NOMO-1 (cell line): Measurements from ENCODE around the gene ADAMTS20.
A peak's percentile ranks its signal among the peaks of the same experiment; 100 is the strongest.

Experiments
- DNase-seq, 2 experiments: peaks; one replicate each; lab custom pipeline; 2025; ENCODE audit not compliant: unreplicated experiment in 2 of 2; lab: John Stamatoyannopoulos, UW

Gene ADAMTS20

DNA sequence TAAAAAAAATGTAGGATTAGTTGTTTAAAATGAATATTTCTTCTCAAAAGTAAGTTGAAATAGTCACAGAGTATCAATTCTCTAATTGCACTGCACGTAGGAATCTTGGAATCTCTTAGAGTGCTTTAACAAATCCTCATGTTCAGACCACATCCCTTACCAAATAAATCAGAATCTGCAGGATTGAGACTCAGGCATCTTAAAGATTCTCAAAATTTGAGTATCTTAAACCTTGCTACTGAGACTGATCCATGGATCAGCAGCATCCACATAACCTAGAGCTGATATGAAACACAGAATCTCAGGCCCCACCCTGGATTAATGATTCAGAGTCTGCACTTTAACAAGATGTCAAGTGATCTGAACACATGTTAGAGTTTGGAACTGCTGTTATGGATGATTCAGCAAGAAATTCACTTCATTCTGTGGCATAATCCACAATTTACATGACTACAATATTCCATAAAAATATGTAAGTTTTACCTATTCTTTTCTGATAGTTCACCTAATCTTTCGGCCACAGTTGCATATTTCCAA, 58.7 kb downstream of the ADAMTS20 start:
- DNase-seq: no peak

DNA sequence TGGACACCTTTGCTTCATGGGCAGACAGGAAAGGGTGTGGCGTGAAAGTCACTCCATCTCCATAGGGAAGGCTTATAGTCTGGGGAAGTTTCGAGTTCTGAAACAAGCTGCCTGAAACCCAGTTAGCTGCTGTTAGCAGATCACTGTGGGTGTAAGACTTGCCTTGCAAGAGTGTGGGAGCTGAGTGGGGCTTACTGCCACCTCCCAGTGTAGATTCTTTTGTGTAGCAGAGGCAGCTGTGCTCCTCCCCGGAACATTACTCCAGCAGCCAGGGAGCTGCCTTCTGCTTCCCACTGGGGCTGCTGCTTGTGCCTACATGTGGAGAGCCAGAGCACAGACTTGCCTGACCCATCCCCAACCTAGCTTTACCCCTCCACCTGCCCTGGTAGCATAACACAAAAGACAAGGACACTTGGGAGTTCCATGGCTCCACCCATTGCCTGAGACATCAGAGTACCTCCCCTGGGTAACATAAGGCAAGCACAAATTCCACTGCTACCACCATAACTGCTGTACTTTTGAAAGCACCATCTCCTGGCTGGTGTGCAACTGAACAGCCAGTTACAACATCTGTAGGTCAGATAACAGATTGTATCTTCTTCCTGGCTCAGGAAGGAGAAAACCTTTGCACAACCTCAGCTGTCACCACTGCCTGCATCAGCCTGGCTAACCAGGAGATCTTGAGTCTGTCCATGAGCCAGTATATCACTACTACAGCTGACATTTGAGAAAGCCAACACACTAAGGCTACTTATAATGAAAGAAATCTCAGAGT, 69.5 kb downstream of the ADAMTS20 start:
- no peak for DNase-seq

DNA sequence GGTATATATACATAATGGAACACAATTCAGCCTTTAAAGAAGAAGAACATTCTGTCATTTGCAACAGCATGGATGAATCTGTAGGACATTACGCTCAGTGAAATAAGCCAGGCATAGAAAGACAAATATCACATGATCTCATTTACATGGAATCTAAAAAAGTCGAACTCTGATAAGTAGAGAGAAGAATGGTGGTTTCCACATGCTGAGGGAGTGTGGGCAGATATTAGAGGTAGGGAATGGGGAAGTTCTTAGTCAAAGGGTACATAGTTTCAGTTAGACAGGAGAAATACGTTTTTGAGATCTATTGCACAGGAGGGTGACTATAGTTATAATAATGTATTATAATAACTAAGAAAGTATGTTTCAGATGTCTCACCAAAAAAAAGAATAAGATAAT, 71.4 kb downstream of the ADAMTS20 start:
- DNase-seq: peak in 1 of 2 experiments; percentile 36

DNA sequence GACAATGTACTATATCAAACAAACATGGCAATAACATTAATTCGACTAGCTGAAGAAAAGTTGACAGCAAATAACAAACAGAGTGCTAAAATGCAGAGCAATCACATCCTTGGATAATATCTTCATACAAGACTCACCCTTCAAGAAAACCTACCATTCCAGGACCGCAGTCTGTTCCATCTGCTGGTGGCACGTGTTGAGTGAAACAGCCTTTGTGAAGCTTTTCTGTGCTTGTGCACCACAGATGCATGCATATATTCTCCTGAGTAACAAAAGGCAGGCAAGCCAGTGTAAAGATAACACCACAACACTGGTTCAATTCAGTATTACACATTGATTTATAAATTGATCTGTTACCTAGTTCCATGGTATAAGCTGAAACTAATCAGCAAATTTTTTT, 89.3 kb downstream of the ADAMTS20 start:
- DNase-seq: no peak

DNA sequence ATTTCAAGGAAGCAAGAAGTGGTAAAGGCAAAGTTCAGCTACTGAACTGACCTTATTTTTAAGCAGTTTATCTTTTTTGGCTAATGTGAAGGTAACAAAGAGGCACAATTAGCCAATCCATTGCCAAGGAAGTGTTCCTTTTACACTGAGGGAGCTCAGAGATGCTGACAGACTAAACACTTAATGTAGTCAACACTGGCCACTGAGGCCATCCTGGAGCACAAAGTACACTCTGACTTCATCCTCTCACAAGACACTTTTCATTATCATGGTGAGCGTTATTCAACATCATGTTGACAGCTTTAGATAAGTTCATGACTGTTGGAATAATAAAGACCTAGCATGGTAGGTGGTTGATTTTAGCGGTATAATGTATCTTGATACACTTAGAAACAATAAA, 89.9 kb downstream of the ADAMTS20 start:
- no peak for DNase-seq

DNA sequence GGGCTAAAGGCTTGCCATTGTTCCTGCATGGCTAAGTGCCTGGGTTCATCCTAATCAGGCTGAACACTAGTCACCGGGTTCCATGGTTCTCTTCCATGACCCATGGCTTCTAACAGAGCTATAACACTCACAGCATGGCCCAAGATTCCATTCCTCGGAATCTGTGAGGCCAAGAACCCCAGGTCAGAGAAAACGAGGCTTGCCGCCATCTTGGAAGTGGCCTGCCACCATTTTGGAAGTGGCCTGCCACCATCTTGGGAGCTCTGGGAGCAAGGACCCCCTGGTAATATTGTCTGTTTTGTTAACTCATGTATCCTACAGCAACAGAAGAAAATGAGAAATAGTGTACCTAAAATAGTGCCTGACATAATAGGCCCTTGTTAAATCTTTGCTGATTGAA, 92.7 kb downstream of the ADAMTS20 start:
- DNase-seq: no peak

DNA sequence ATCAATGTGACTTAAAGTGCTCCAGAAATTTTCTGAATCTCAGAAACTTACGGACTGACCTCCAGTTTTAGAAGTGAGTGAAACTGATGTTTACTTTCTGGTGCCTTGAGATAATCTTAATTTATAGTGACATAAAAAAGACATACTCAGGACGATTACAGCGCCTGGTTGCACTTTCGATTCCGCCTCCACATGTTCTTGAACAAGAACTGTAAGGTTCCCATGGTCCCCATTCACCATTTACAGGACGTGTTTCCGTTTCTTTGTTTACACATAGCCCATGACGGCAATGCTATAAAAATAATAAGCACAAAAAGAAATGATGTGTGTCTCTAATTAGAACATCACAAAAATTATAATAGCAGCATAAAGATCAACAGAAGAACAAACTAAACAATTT, 98.2 kb downstream of the ADAMTS20 start:
- no peak for DNase-seq

DNA sequence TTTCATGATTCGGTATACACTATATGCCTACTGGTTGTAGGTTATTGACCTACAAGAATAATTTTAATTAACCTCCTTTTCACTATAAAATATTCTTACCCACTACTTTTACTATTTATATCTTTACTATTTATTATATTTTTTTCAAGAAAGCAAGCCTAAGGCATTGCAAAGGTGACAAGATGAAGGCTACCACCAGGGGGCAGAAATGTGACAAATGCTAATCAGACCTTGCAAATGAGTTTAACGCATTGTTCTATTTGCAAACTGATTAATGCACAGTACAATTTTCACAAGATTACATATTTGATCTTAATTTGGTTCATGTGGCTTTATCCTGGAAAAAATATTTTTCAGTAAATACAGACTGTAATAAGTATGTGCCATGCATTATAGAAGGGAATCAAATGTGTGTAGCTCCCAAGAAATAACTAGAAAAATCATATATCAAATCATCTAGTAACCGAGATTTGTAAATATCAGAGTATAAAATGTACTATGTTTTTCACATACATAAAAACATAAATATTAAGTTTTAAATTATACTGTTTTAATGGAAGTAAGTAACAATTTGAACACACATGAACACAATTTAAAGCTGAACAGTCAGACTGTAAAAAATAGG, 107.0 kb downstream of the ADAMTS20 start:
- peak in 1 of 2 experiments; percentile 35 for DNase-seq

DNA sequence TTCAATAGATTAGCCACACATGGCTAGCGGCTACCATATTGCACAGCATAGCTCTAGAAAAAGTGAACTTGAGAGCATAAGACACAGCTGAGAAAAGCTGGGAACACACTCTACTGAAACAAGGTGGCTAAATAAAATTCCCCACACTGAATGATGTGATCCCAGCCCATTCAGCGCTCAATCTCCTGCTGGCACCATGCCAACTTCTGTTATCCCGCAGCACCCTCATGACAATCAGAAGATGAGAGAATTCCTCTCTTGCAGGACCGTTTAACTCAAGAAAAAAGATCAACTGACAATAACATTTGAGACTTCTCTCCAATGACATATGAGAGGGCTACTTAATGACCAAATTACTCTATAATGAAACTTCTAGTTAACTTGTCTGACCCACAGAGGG, 115.4 kb downstream of the ADAMTS20 start:
- no peak for DNase-seq

DNA sequence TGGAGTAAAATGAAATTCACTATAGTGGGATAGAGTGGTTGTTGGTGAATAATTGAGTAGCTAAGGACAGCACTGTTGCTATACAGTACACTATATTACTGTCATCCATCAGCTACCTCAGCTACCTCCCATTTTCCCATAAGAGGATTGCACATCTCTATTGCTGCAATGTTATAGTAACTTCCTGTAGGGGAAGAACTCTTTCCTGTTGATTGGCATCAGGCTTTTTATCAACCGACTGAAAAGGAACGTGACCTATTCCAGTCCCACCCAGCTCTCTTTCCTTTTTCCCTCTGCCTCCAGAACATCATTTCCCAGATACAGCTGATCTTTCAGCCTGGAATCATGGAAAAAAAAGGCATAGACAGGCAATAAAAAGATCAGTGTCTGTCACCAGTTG, 117.4 kb downstream of the ADAMTS20 start:
- no peak for DNase-seq

DNA sequence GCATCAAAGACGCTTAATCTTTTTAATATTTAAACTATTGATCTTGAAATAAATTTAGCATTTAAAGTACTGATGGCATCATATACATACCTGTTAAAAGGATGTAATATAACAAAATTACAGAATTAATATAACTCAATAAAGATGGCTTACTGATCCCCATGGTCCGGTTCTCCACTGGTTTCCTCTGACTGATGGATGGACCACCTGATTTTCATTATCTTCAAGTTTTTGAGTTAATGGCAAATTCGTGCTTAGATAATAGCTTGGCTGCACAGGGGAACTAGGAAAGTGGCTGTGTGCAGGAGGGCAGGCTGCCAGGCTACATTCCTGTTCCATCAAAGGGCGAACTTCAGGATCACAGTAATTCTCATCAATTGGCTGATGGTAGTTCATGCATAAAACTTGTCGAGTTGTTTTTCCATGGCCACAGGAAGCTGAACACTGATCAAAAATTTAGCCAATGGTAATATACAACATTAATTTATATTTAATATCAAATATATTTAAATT, 123.9 kb downstream of the ADAMTS20 start:
- no peak for DNase-seq

DNA sequence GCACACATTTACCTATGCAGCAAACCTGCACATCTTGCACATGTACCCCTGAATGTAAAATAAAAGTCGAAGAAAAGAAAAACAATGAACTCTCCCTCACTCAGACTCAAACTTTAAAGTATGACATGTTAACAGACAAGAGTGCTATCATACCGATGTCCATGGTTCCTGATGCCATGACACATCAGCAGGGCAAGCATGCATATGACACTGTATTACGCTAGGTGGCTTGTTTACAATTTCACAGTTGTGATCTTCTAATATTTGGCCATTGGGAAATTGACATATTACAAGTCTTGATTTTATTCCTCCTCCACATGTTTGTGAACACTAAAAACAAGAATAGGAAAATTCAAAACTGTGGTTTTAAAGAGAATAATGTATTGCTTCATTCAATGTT, 126.6 kb downstream of the ADAMTS20 start:
- DNase-seq: no peak

DNA sequence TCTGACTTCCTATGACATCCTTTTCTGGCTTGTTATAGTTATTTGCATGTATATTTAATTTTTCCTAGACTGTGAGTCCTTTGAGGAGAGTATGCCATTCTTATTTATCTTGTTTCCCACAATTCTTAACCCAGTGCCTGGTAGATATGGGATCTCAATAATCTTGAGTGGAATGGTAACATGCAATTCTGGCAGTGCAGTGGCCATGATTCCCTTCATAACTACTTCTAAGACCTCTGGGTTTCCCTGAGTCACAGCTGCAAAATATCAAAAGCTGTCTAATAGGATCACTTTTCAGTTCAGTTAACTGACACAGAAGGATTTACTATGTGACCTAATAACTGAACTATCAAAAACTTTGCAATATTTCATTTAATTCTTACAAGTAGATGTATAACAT, 135.0 kb downstream of the ADAMTS20 start:
- DNase-seq: no peak

DNA sequence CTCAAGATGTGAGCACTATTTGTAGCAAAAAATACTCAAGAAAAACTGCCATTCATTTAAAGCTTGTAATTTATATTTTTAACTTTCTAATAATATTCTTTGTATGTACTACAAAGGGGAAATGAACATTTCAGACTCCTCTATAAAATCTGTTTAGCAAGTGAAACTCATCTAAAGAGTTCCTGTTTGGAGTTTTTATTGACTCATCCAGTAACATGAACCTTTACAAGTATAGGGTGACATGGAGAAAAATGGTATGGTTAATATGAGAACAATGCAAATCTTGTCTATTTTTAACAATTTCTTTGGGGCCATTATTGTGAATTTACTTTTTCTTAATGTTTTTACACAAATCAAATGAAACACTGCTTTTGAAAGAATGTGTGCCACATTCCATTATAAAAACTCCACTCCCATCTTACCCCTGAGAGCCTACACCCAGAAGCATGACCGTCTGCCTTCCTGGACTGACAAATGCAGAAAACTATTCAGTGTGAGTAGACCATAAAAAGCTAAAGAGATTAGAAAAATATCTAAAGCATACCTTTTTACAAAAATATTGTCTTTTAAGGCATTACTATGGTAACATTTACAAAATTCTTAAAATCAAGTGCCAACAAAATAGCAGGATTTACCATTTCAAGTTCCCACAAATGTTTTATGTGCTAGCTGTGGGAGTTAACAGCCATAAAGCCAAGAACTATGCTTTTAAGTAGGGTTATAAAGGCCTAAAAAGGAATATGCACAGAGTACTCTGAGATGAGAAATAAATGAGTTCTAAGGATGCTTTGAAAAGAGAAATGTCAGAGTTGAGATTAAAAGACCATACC, 144.0 kb downstream of the ADAMTS20 start:
- DNase-seq: peak in 1 of 2 experiments; percentile 69

DNA sequence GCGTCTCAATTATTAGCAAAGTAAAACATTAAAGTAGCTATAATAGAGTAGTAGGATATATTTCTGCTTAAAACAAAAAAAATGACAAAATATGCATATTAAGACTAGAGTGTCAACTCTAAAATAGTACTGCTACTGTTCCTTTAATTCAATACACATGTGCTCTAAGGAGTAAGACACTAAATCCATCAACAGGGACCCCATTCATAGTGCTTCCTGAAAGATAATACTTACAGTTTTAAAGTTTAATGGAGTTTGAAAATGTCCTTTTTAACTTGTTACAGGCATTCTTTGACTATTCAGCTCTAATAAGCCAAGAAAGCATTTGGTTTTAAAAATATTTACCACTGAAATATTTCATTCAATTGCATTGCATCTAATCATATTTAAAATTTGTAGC, 145.2 kb downstream of the ADAMTS20 start:
- no peak for DNase-seq

DNA sequence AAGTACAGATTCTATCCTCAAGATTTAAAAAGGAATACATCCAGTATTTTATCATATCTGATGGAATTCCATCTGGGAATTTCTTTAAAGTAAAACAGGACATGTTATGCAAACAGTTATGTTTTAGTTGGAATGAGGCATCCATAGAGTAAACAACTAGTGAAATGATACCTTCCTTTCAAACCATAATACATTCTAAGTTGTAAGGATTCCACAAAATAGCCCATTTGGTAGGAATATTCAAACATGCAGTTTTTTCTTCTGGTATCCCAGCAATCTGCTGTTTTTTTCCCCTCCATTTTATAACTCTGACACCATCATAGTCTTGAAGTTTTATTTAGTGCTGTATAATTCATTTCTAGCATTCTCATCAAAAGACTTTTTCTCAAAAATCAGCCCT, 149.6 kb downstream of the ADAMTS20 start:
- DNase-seq: no peak

DNA sequence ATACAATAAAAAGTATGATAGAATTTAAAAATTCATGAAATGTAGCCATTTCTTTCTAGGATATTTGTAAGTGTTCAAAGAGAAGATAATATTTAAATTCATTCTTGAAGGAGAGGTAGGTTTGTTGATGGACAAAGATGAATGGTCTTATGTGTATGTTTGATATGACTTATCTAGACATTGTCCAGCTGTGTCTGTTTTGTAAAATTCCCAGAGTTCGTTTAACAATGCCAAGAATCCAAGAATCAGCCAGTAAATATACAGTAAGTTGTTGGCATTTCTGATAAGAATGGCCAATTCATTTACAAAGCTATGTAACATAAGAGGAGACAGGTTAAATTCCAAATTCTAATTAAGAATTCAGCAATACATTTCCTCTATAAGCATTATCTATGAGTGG, 150.9 kb downstream of the ADAMTS20 start:
- DNase-seq: no peak

DNA sequence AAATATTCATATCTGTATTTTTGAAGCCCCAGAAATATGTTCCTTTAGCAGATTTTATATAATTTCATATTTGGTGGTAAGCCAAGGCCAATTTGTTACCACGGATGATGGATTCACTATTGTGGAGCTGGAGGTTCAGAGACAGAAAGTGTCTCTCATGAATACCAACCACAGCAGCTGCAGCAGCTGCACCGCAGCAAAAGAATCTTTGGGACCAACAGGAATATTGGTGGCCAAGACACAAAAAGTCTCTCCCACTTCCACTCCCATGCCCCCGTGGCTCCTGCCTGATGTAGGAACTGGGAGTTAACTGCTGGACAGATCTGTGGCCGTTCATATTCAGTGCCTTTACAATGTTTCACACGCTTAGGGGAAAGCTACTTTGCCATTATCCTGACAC, 155.3 kb downstream of the ADAMTS20 start:
- DNase-seq: no peak

DNA sequence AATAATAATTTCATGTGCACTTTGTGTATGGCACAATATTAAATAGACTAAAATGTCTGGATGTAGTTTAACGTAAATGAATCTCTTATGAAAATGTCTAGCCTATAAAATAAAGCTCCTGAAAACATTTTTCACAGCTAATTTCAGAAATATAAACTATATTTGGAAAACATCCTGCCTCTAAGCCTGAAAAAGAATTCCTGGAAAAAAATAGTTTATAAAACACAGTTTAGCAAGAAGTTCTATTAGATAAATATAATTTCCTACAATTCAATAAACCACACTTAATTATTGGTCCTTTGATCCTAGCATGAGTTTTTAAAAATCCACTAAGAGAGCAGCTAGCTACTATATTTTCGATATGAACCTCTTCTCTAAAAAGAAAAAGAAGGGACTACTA, 159.9 kb downstream of the ADAMTS20 start:
- no peak for DNase-seq

DNA sequence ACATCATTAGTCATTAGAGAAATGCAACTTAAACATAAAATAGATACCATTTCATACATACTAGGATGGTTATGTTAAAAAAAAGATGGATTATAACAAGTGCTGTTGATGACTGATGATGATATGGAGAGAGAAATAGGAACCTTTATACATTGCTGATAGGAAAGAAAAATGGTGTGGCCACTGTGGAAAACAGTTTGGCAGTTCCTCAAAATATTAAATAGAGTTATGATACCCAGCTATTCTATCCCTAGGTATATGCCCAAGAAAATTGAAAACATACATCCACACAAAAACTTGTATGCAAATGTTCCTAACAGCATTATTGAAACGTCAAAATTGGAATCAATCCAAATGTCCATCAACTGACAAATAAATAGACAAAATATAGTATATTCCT, 170.1 kb downstream of the ADAMTS20 start:
- no peak for DNase-seq

DNA sequence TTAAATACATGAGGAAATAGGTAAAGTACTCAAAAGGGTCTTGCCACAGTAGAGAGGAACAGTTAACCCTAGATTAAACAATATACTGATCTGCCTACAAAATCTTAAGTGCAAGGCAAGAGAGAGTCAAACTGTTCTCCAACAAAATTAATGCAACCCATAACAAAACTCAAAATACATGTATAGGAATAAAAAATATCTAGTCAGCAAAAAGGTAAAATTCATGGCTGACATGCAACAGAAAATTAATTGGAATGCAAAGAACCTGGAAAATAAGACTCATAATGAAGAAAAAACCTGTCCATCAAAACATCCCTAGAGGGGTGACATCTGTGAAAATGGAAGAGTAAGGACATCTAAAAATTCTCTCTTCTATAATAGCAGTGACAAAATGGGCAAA, 173.6 kb downstream of the ADAMTS20 start:
- DNase-seq: no peak
